ENCODE data around the gene CACNB4. TPM values are rescaled to one million over a fixed set of nuclear protein-coding genes. Genes with fewer than 3 reads are reported as not detected.

Gene CACNB4
- total RNA-seq, 3 donors from 2014 or later = 1.6 to 17.7 (median 11.5) TPM

GRCh38 chr2:151793123-151793522, 305.7 kb downstream of the CACNB4 start:
- no peak overlapping the region for H3K4me3 ChIP-seq
- H3K36me3 ChIP-seq = no peaks in the 10 kb centered on the region
- no peaks in the 10 kb centered on the region for H3K4me1 ChIP-seq
- no peak overlapping the region for H3K27ac ChIP-seq
- TF ChIP-seq CTCF (IDR thresholded peaks at IDR 0.05) = no peak
- no peak for TF ChIP-seq POLR2AphosphoS5 (IDR thresholded peaks at IDR 0.05)
- no peak for TF ChIP-seq POLR2A (IDR thresholded peaks at IDR 0.05)
- no peaks in the 10 kb centered on the region for H3K27me3 ChIP-seq
- no peaks in the 10 kb centered on the region for H3K9me3 ChIP-seq
- DNase-seq (ENCODE audit: low spot score in 2 of 2) = no peak
- intact Hi-C loops (cut with DNase I; ENCODE audit: low total_unique reads) = no loop called here

GRCh38 chr2:151792589-151792988, 306.3 kb downstream of the CACNB4 start:
- H3K4me3 ChIP-seq = no peak overlapping the region
- no peaks in the 10 kb centered on the region for H3K9me3 ChIP-seq
- H3K36me3 ChIP-seq = no peaks in the 10 kb centered on the region
- H3K27ac ChIP-seq = no peak overlapping the region
- no peaks in the 10 kb centered on the region for H3K4me1 ChIP-seq
- intact Hi-C loops (cut with DNase I; ENCODE audit: low total_unique reads) = no loop called here
- no peaks in the 10 kb centered on the region for H3K27me3 ChIP-seq
- no peak for DNase-seq (ENCODE audit: low spot score in 2 of 2)
- TF ChIP-seq CTCF (IDR thresholded peaks at IDR 0.05) = no peak

GRCh38 chr2:151791545-151791944, 307.3 kb downstream of the CACNB4 start:
- TF ChIP-seq CTCF (IDR thresholded peaks at IDR 0.05) = no peak
- no peak for TF ChIP-seq POLR2AphosphoS5 (IDR thresholded peaks at IDR 0.05)
- no peak for TF ChIP-seq POLR2A (IDR thresholded peaks at IDR 0.05)
- Histone ChIP-seq H3K4me3 (no peak overlapping the region), H3K27ac (no peak overlapping the region), H3K4me1 (no peaks in the 10 kb centered on the region), H3K9me3 (no peaks in the 10 kb centered on the region), H3K27me3 (no peaks in the 10 kb centered on the region), H3K36me3 (no peaks in the 10 kb centered on the region)
- intact Hi-C loops (cut with DNase I; ENCODE audit: low total_unique reads) = no loop called here
- DNase-seq (ENCODE audit: low spot score in 2 of 2) = no peak

GRCh38 chr2:151790689-151791088, 308.2 kb downstream of the CACNB4 start:
- no peak for TF ChIP-seq POLR2A (IDR thresholded peaks at IDR 0.05)
- TF ChIP-seq POLR2AphosphoS5 (IDR thresholded peaks at IDR 0.05) = no peak
- TF ChIP-seq CTCF (IDR thresholded peaks at IDR 0.05) = no peak
- intact Hi-C loops (cut with DNase I; ENCODE audit: low total_unique reads) = loop anchor here (1.0 kb wide), 1 partner anchor 70 kb away; no protein-coding TSS in a partner anchor
- no peaks in the 10 kb centered on the region for H3K27me3 ChIP-seq
- no peak overlapping the region for H3K27ac ChIP-seq
- H3K4me1 ChIP-seq = no peaks in the 10 kb centered on the region
- no peaks in the 10 kb centered on the region for H3K36me3 ChIP-seq
- H3K4me3 ChIP-seq = no peak overlapping the region
- DNase-seq (ENCODE audit: low spot score in 2 of 2) = no peak
- H3K9me3 ChIP-seq = no peaks in the 10 kb centered on the region

GRCh38 chr2:151789055-151789834, 309.6 kb downstream of the CACNB4 start:
- DNase-seq (ENCODE audit: low spot score in 2 of 2) = no peak
- Histone ChIP-seq H3K36me3 (no peaks in the 10 kb centered on the region), H3K27me3 (no peaks in the 10 kb centered on the region), H3K27ac (no peak overlapping the region), H3K4me3 (no peak overlapping the region), H3K9me3 (no peaks in the 10 kb centered on the region), H3K4me1 (no peaks in the 10 kb centered on the region)
- intact Hi-C loops (cut with DNase I; ENCODE audit: low total_unique reads) = no loop called here
- TF ChIP-seq POLR2A (IDR thresholded peaks at IDR 0.05) = no peak
- TF ChIP-seq CTCF (IDR thresholded peaks at IDR 0.05) = no peak
- no peak for TF ChIP-seq POLR2AphosphoS5 (IDR thresholded peaks at IDR 0.05)

Data from breast epithelium (tissue), 4 donors.